ENCODE results near the gene VPREB3. TPM values are rescaled to one million over a fixed set of nuclear protein-coding genes. Genes with fewer than 3 reads are reported as not detected.

Gene VPREB3
- total RNA-seq, 1 donor from 2014 or later: not detected

DNA sequence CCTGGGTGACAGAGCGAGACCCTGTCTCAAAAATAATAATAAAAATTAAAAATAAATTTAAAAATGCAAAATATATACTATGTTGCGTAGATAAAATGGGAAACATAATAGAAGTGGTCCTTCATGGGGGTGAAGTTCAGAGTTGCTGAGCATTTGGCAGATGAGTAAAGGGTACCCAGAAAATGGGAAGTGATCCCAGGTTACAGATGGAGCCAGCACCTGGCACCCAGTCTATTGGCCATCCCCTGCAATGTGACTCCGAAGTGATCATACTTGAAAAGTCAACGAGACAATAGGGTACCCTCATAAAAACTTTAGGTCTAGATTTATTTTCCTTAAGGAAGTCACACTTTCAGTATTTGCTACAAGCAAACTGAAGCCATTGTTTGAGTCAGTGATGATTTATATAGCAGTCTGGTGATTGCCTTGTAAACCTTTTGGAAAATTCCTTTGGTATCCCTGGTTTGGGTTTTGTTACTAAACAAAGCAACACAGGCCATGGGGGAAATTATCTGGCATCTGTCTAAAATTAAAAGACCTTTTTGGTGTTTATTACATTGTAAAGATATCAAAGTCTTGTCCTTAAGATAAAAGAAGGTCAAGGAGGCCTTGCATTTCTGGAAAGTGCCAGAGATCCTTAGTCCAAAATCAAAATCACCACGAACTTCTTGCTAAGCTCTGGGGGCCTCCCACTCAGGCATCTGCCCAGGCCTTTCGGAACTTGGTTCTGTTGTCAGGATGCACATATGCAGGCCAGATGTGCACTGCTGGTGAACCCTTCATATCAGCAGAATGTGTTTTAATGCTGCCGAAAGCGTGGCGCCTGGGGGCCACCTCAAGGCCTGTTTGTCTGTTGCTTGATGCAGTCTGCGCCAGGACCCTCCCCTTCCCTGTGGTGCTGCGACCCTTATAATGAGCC, 36.9 kb upstream of the VPREB3 start:
- no peaks in the 10 kb centered on the region for H3K9me3 Mint-ChIP-seq (ENCODE audit: unreplicated experiment)
- DNase-seq (ENCODE audit: extremely low spot score, unreplicated experiment): no peak

DNA sequence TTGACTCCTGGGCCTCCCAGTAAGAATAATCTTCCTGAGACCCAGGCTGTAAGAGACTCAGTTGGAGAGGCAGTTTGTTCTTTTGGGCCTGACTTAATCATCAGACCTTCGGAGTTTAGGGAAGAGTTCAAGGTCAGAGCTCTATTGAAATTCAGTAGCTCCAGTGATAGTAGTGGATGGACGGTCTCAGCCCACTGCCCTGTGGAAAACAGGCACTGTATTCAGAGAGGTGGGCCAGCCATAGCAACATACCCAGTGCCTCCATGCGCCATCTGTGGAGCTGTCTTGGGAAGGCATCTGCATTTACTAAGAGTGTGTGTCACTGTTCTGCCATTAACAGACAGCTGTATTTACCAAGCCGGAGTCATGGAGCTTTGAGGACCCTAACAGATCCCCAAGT, 35.4 kb upstream of the VPREB3 start:
- TF ChIP-seq, protein P1, sequence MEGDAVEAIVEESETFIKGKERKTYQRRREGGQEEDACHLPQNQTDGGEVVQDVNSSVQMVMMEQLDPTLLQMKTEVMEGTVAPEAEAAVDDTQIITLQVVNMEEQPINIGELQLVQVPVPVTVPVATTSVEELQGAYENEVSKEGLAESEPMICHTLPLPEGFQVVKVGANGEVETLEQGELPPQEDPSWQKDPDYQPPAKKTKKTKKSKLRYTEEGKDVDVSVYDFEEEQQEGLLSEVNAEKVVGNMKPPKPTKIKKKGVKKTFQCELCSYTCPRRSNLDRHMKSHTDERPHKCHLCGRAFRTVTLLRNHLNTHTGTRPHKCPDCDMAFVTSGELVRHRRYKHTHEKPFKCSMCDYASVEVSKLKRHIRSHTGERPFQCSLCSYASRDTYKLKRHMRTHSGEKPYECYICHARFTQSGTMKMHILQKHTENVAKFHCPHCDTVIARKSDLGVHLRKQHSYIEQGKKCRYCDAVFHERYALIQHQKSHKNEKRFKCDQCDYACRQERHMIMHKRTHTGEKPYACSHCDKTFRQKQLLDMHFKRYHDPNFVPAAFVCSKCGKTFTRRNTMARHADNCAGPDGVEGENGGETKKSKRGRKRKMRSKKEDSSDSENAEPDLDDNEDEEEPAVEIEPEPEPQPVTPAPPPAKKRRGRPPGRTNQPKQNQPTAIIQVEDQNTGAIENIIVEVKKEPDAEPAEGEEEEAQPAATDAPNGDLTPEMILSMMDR (IDR thresholded peaks at IDR 0.05): no peak
- peaks cover 37% of the 10 kb centered on the region for H3K4me1 Mint-ChIP-seq (ENCODE audit: unreplicated experiment)
- H3K4me3 Mint-ChIP-seq (ENCODE audit: unreplicated experiment): peak overlapping the region; percentile 38
- peak overlapping the region; percentile 18 for H3K27ac Mint-ChIP-seq (ENCODE audit: unreplicated experiment)
- H3K36me3 Mint-ChIP-seq (ENCODE audit: unreplicated experiment): peaks cover 6% of the 10 kb centered on the region
- H3K27me3 Mint-ChIP-seq (ENCODE audit: unreplicated experiment): no peaks in the 10 kb centered on the region
- H3K9me3 Mint-ChIP-seq (ENCODE audit: unreplicated experiment): no peaks in the 10 kb centered on the region
- no peak for DNase-seq (ENCODE audit: extremely low spot score, unreplicated experiment)

More for the DNA sequence above, 36.9 kb upstream of the VPREB3 start:
- TF ChIP-seq, protein P1 (IDR thresholded peaks at IDR 0.05): no peak
- Mint-ChIP-seq H3K27me3 (ENCODE audit: unreplicated experiment) (no peaks in the 10 kb centered on the region), H3K27ac (ENCODE audit: unreplicated experiment) (peak overlapping the region; percentile 18), H3K36me3 (ENCODE audit: unreplicated experiment) (peaks cover 9% of the 10 kb centered on the region), H3K4me1 (ENCODE audit: unreplicated experiment) (peaks cover 38% of the 10 kb centered on the region), H3K4me3 (ENCODE audit: unreplicated experiment) (no peak overlapping the region)

DNA sequence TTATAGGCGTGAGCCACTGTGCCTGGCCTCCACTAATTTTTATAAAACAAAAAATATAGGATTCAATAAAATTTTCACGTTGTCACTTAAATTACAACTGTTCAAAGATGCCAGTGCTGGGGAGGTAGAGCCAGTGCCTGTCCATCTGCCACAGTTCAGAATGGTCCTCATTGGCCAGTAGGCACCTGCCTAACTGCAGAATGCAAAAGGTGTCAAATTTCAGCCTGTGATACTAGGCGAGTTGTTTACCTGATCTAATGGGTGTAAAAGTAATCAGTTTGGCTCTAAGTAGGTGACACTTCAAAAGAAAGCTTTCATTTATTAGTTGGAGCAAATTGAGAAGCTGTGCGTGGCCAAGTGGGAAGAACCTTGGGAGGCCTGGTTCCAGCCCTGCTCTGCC, 34.9 kb upstream of the VPREB3 start:
- peak overlapping the region; percentile 38 for H3K4me3 Mint-ChIP-seq (ENCODE audit: unreplicated experiment)
- TF ChIP-seq, protein P1 (IDR thresholded peaks at IDR 0.05): no peak
- peaks cover 42% of the 10 kb centered on the region for H3K4me1 Mint-ChIP-seq (ENCODE audit: unreplicated experiment)
- H3K9me3 Mint-ChIP-seq (ENCODE audit: unreplicated experiment): no peaks in the 10 kb centered on the region
- H3K27me3 Mint-ChIP-seq (ENCODE audit: unreplicated experiment): no peaks in the 10 kb centered on the region
- H3K36me3 Mint-ChIP-seq (ENCODE audit: unreplicated experiment): peaks cover 6% of the 10 kb centered on the region
- DNase-seq (ENCODE audit: extremely low spot score, unreplicated experiment): no peak
- H3K27ac Mint-ChIP-seq (ENCODE audit: unreplicated experiment): peak overlapping the region; percentile 18

DNA sequence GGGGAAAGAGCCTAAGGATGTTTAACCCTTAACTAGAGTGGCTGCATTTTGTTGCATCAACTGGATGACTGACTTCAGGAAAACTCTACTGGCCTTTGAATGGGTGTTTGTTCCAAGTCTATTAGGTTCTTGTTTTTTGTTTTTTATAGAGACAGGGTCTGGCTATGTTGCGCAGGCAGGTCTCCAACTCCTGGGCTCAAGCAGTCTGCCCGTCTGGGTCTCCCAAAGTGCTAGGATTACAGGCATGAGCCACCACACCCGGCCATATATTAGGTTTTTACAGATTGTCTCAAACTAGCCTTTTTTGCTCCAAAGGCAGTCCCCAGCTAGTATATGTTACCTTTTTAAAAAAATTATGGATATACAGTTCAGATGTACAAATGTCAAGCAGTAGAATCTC, 33.7 kb upstream of the VPREB3 start:
- Mint-ChIP-seq H3K4me3 (ENCODE audit: unreplicated experiment) (peak overlapping the region; percentile 88), H3K36me3 (ENCODE audit: unreplicated experiment) (peaks cover under 1% of the 10 kb centered on the region), H3K9me3 (ENCODE audit: unreplicated experiment) (no peaks in the 10 kb centered on the region), H3K27me3 (ENCODE audit: unreplicated experiment) (no peaks in the 10 kb centered on the region), H3K27ac (ENCODE audit: unreplicated experiment) (peak overlapping the region; percentile 70), H3K4me1 (ENCODE audit: unreplicated experiment) (peaks cover 46% of the 10 kb centered on the region)
- TF ChIP-seq, protein P1 (IDR thresholded peaks at IDR 0.05): no peak
- DNase-seq (ENCODE audit: extremely low spot score, unreplicated experiment): no peak

DNA sequence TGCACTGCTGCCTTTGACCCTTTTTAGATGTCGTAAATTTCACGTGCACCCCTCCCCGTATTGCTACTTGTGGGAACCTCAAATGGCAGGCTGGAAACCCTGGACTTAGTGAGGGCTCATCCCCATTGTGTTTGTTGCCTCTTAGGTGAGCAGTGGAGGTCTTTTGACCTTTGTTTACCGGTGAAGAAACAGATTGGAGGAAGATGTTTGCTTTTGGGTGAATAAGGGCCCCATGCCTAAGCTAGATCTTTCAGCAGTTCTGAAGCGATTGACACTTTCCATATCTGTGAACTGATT, 33.3 kb upstream of the VPREB3 start:
- TF ChIP-seq, protein P1 (IDR thresholded peaks at IDR 0.05): no peak
- Mint-ChIP-seq H3K9me3 (ENCODE audit: unreplicated experiment) (no peaks in the 10 kb centered on the region), H3K36me3 (ENCODE audit: unreplicated experiment) (no peaks in the 10 kb centered on the region), H3K4me3 (ENCODE audit: unreplicated experiment) (peak overlapping the region; percentile 88), H3K27ac (ENCODE audit: unreplicated experiment) (peak overlapping the region; percentile 70), H3K27me3 (ENCODE audit: unreplicated experiment) (no peaks in the 10 kb centered on the region), H3K4me1 (ENCODE audit: unreplicated experiment) (peaks cover 46% of the 10 kb centered on the region)
- no peak for DNase-seq (ENCODE audit: extremely low spot score, unreplicated experiment)
